Nephron (organoid): ENCODE results near the gene ZNF200.

Experiments used
- H3K27ac Mint-ChIP-seq, 3 experiments: 2 replicates each; pipeline ENCODE4 v1.8.0; 2020; ENCODE audit warnings: mixed read lengths in 3 of 3, mild to moderate bottlenecking in 2 of 3, moderate library complexity in 1 of 3
- H3K27me3 Mint-ChIP-seq: 2 replicates; pipeline ENCODE4 v1.8.0; 2021; ENCODE audit warnings: low read depth, mild to moderate bottlenecking, moderate library complexity, mixed read lengths
- H3K36me3 Mint-ChIP-seq: 2 replicates; pipeline ENCODE4 v1.8.0; 2020; ENCODE audit warnings: low read depth, mixed read lengths
- H3K4me1 Mint-ChIP-seq: 2 replicates; pipeline ENCODE4 v1.8.0; 2020; ENCODE audit warnings: mixed read lengths
- H3K4me3 Mint-ChIP-seq, 3 experiments: 2 replicates each; pipeline ENCODE4 v1.8.0; 2020; ENCODE audit warnings: mild to moderate bottlenecking in 3 of 3, mixed read lengths in 3 of 3, moderate library complexity in 2 of 3
- H3K9me3 Mint-ChIP-seq: 2 replicates; pipeline ENCODE4 v1.8.0; 2020; ENCODE audit warnings: mixed read lengths
- TF ChIP-seq, protein P1 (sequence below), 3 experiments: fragments of 200-600 bp; sonication (generic); IDR thresholded peaks; one replicate each; pipeline ENCODE4 v1.5.0; 2021; ENCODE audit warnings: antibody characterized with exemption in 3 of 3; ENCODE audit not compliant: unreplicated experiment in 3 of 3

ZNF200 gene

DNA sequence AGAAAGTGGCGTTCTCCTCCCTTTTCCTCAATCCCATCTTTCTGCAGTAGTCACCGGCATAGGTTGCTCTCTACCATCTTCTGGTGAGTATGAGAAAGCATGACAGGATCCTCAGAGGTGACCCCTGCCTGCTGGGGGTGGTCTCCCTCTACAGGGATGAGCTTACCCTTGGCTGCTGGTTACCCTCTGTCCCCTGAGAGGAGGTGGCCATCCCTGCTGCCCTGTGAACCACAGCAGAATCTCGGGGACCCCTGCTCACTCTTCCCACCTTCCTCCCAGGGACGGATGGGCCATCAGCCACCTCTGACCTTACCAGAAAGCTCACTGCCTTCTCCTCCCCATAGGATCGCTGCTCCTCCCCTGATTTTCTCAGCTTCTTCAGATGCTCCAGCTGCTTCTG lies 13.6 kb upstream of the ZNF200 start:
- TF ChIP-seq, protein P1, sequence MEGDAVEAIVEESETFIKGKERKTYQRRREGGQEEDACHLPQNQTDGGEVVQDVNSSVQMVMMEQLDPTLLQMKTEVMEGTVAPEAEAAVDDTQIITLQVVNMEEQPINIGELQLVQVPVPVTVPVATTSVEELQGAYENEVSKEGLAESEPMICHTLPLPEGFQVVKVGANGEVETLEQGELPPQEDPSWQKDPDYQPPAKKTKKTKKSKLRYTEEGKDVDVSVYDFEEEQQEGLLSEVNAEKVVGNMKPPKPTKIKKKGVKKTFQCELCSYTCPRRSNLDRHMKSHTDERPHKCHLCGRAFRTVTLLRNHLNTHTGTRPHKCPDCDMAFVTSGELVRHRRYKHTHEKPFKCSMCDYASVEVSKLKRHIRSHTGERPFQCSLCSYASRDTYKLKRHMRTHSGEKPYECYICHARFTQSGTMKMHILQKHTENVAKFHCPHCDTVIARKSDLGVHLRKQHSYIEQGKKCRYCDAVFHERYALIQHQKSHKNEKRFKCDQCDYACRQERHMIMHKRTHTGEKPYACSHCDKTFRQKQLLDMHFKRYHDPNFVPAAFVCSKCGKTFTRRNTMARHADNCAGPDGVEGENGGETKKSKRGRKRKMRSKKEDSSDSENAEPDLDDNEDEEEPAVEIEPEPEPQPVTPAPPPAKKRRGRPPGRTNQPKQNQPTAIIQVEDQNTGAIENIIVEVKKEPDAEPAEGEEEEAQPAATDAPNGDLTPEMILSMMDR (IDR thresholded peaks at IDR 0.05; ENCODE audit: unreplicated experiment in 3 of 3), result no peak
- Mint-ChIP-seq H3K4me1 (no peaks in the 10 kb centered on the region), H3K4me3 (no peak overlapping the region), H3K36me3 (no peaks in the 10 kb centered on the region), H3K9me3 (peaks cover 2% of the 10 kb centered on the region), H3K27ac (no peak overlapping the region), H3K27me3 (peaks cover 27% of the 10 kb centered on the region)

DNA sequence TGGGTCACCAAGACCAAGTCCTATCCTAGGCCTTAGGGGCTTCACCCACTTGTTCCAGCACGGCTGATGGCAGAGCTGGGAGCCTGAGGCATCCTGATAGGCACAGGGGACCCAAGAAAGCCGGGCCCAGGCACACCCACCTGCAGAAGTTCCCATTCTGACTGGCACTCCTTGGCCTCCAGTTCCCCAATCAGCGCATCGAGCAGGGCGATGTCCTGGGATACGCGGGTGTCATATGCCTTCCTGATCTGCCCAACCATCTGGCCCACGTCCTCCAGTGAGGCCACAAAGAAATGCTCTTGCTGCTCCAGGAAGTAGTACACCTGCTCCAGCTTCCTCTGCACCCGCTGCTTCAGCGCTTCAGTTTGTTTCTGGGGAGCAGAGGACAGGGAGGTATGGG lies 11.9 kb upstream of the ZNF200 start:
- no peak overlapping the region for H3K27ac Mint-ChIP-seq
- no peak overlapping the region for H3K4me3 Mint-ChIP-seq
- H3K4me1 Mint-ChIP-seq, result no peaks in the 10 kb centered on the region
- TF ChIP-seq, protein P1 (IDR thresholded peaks at IDR 0.05; ENCODE audit: unreplicated experiment in 3 of 3), result no peak
- H3K27me3 Mint-ChIP-seq, result peaks cover 27% of the 10 kb centered on the region
- no peaks in the 10 kb centered on the region for H3K36me3 Mint-ChIP-seq
- peaks cover 5% of the 10 kb centered on the region for H3K9me3 Mint-ChIP-seq

DNA sequence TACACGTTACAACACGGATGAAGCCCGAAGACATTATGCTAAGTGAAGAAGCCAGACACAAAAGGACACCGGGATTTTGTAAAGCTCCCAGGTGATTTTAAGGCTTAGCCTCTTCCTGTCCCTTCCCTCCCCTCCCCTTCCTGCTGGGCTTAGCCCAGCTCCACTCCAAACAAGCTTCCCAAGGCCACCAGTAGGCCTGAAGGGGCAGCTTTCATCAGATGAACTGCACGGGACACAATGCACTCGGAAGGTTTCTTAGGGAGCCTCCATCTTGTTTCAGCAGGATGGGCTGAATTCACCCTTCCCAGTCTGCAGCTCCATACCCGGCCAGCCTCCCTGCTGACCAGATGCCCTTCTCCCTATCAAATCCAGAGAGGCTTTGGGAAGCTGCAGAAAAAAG lies 11.0 kb upstream of the ZNF200 start:
- Mint-ChIP-seq H3K4me1 (no peaks in the 10 kb centered on the region), H3K9me3 (peaks cover 3% of the 10 kb centered on the region), H3K27me3 (peaks cover 33% of the 10 kb centered on the region), H3K27ac (no peak overlapping the region), H3K36me3 (no peaks in the 10 kb centered on the region), H3K4me3 (no peak overlapping the region)
- TF ChIP-seq, protein P1 (IDR thresholded peaks at IDR 0.05; ENCODE audit: unreplicated experiment in 3 of 3), result no peak

DNA sequence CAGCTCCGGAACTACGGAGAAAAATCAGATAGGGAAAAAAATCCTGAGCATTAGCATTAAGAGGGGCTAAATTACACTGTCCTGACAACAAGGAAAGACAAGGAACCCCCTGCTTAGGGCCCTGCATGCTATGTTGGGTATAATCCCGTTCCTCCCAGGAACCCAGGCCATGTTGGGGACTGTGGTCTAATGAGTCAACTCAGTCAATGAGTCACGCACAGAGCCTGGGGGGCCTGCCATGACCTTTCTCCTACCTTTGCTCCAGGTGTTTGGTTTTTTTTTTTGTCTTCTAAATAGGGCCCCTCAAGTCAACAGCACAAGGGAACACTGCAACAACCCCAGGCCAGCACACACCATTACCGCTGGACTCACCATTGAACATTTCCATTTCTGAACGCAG lies 8.9 kb upstream of the ZNF200 start:
- Mint-ChIP-seq H3K9me3 (peaks cover 2% of the 10 kb centered on the region), H3K4me1 (no peaks in the 10 kb centered on the region), H3K27me3 (peaks cover 35% of the 10 kb centered on the region), H3K36me3 (no peaks in the 10 kb centered on the region), H3K4me3 (no peak overlapping the region), H3K27ac (no peak overlapping the region)
- TF ChIP-seq, protein P1 (IDR thresholded peaks at IDR 0.05; ENCODE audit: unreplicated experiment in 3 of 3), result no peak

DNA sequence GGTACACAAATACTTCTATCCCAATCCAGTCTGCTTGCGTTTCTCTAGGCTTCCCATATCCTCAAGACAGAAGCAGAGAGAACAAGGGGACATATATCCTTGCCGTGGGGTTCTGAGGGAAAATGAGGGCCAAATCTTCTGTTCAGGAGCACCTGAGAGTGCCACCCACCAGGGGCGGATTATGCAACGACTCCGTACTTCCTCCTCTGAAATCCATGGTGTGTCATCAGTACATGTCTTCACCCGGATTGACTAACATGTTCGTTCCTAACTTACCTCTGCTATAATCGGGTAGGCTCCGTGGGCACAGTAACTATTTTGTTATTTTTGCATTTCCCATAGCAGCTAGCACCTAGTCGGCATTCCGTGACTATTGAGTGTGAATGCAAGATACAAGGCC lies 7.8 kb upstream of the ZNF200 start:
- Mint-ChIP-seq H3K4me3 (no peak overlapping the region), H3K9me3 (peaks cover 2% of the 10 kb centered on the region), H3K4me1 (no peaks in the 10 kb centered on the region), H3K27ac (no peak overlapping the region), H3K36me3 (no peaks in the 10 kb centered on the region), H3K27me3 (peaks cover 35% of the 10 kb centered on the region)
- TF ChIP-seq, protein P1 (IDR thresholded peaks at IDR 0.05; ENCODE audit: unreplicated experiment in 3 of 3), result no peak

DNA sequence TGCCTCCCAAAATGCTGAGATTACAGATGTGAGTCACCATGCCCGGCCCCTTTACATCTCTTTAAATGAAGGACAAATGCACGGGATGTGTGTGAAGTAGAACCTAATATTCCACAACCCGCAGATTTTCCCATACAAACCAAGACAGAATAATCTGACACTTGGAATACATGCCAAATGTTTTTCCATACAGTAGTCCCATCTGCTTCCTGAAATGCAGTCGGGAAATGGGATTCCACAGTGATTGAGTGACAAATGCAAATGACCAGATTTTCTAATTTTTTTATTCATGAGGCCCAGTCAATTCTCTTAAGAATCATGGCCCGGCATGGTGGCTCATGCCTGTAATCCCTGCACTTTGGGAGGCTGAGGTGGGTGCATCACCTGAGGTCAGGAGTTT lies 6.8 kb upstream of the ZNF200 start:
- Mint-ChIP-seq H3K4me1 (no peaks in the 10 kb centered on the region), H3K27ac (no peak overlapping the region), H3K4me3 (no peak overlapping the region), H3K27me3 (peaks cover 27% of the 10 kb centered on the region), H3K9me3 (peaks cover 7% of the 10 kb centered on the region), H3K36me3 (no peaks in the 10 kb centered on the region)
- TF ChIP-seq, protein P1 (IDR thresholded peaks at IDR 0.05; ENCODE audit: unreplicated experiment in 3 of 3), result no peak
